ENCODE results near the gene SGPP1.

Gene SGPP1

DNA sequence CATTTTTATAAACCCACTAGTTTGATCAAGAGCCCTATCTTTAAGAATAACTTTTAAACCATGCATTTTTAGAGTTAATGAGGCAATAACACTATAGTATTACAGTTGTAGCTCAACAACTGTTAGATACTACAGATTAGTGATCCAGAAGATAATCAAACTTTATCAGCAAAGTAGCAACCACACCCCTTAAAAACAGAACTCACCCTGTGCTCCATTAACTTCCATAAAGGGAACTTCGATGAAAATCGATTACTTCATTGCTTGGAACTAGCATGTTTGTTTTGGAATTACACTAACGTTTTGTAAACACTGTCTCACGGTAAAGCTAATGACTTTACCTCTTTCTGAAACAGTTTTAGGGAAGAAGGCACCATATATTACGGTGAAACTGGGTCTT lies 1.4 kb downstream of the SGPP1 start:
- DNase-seq (ENCODE audit: low read depth, low spot score): no peak
- no peaks in the 10 kb centered on the region for H3K9me3 ChIP-seq (ENCODE audit: control insufficient read depth, insufficient read depth, low read length)
- no peaks in the 10 kb centered on the region for H3K36me3 ChIP-seq (ENCODE audit: control insufficient read depth, insufficient read depth, low read length)
- peak overlapping the region; percentile 19; the same call in 1 of the 2 replicates for H3K4me3 ChIP-seq (ENCODE audit: low read length)
- H3K4me1 ChIP-seq (ENCODE audit: control insufficient read depth, insufficient read depth, low read length): 0 out of 2 replicates have a peak, but pooled peaks cover 2% of the 10 kb centered on the region
- no CpG with 5 or more reads among the region's 5 CpGs for WGBS (ENCODE audit: insufficient coverage, insufficient read length)
- H3K27me3 ChIP-seq (ENCODE audit: control insufficient read depth, insufficient read depth, low read length): no peaks in the 10 kb centered on the region; the same call in 1 of the 2 replicates
- no peak overlapping the region for H3K27ac ChIP-seq (ENCODE audit: low read length)

- no CpG with 5 or more reads among the region's 8 CpGs for WGBS (ENCODE audit: insufficient coverage, insufficient read length)
These were observed 1.9 kb downstream of the SGPP1 start for GRCh38 chr14:63725786-63726460.

GRCh38 chr14:63717702-63718101 lies 10.2 kb downstream of the SGPP1 start:
- H3K36me3 ChIP-seq (ENCODE audit: control insufficient read depth, insufficient read depth, low read length): no peaks in the 10 kb centered on the region
- no peaks in the 10 kb centered on the region; the same call in 1 of the 2 replicates for H3K9me3 ChIP-seq (ENCODE audit: control insufficient read depth, insufficient read depth, low read length)
- no peak overlapping the region for H3K27ac ChIP-seq (ENCODE audit: low read length)
- WGBS (ENCODE audit: insufficient coverage, insufficient read length): no CpG with 5 or more reads among the region's 2 CpGs
- no peak overlapping the region for H3K4me3 ChIP-seq (ENCODE audit: low read length)
- no peaks in the 10 kb centered on the region for H3K4me1 ChIP-seq (ENCODE audit: control insufficient read depth, insufficient read depth, low read length)
- H3K27me3 ChIP-seq (ENCODE audit: control insufficient read depth, insufficient read depth, low read length): no peaks in the 10 kb centered on the region
- no peak for DNase-seq (ENCODE audit: low read depth, low spot score)

More at GRCh38 chr14:63725786-63726460, 1.9 kb downstream of the SGPP1 start:
- H3K4me1 ChIP-seq (ENCODE audit: control insufficient read depth, insufficient read depth, low read length): 0 out of 2 replicates have a peak, but pooled peaks cover 2% of the 10 kb centered on the region
- no peak for DNase-seq (ENCODE audit: low read depth, low spot score)
- H3K27me3 ChIP-seq (ENCODE audit: control insufficient read depth, insufficient read depth, low read length): no peaks in the 10 kb centered on the region; the same call in 1 of the 2 replicates
- H3K36me3 ChIP-seq (ENCODE audit: control insufficient read depth, insufficient read depth, low read length): no peaks in the 10 kb centered on the region
- no peak overlapping the region for H3K4me3 ChIP-seq (ENCODE audit: low read length)
- no peak overlapping the region for H3K27ac ChIP-seq (ENCODE audit: low read length)
- no peaks in the 10 kb centered on the region for H3K9me3 ChIP-seq (ENCODE audit: control insufficient read depth, insufficient read depth, low read length)

DNA sequence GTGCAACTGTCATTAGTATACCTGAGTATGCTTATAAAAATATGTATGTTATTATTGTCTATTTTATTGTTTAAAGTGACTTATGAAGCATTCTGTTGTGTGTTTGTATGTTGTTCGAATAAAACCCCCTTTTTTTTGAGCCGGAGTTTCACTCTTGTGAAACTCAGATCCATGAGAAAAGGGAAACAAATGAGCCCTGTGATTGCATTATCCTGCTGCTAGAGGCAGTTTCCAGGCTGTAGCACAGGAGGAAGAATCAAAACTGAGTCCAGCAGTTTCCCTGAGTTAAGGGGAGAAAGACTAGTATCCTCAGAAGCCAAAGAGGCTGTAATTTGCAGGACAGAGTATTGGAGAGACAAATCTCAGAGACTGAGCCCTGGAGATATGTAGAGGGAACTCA lies 12.5 kb downstream of the SGPP1 start:
- Histone ChIP-seq H3K27me3 (ENCODE audit: control insufficient read depth, insufficient read depth, low read length) (no peaks in the 10 kb centered on the region), H3K36me3 (ENCODE audit: control insufficient read depth, insufficient read depth, low read length) (no peaks in the 10 kb centered on the region), H3K4me3 (ENCODE audit: low read length) (no peak overlapping the region), H3K4me1 (ENCODE audit: control insufficient read depth, insufficient read depth, low read length) (no peaks in the 10 kb centered on the region), H3K27ac (ENCODE audit: low read length) (no peak overlapping the region), H3K9me3 (ENCODE audit: control insufficient read depth, insufficient read depth, low read length) (no peaks in the 10 kb centered on the region; the same call in 1 of the 2 replicates)
- no peak for DNase-seq (ENCODE audit: low read depth, low spot score)
- WGBS (ENCODE audit: insufficient coverage, insufficient read length): no CpG with 5 or more reads among the region's 2 CpGs

DNA sequence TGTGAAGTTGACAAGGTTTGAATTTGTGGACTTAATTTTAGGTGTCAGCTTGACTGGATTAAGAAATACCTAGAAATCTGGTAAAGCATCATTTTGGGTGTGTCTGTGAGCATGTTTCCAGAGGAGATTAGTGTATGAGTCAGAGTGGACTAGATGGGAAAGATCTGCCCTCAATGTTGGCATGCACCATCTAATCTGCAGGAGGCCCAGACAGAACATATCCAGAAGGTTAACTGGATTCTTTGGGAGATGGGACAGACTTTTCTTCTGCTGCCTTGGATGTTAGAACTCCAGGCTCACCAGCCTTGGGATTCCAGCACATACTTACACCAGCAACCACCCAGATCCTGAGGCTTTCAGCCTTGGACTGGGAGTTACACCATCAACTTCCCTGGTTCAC lies 14.1 kb downstream of the SGPP1 start:
- no peaks in the 10 kb centered on the region for H3K4me1 ChIP-seq (ENCODE audit: control insufficient read depth, insufficient read depth, low read length)
- H3K27me3 ChIP-seq (ENCODE audit: control insufficient read depth, insufficient read depth, low read length): no peaks in the 10 kb centered on the region
- no peak overlapping the region for H3K4me3 ChIP-seq (ENCODE audit: low read length)
- H3K27ac ChIP-seq (ENCODE audit: low read length): no peak overlapping the region
- H3K9me3 ChIP-seq (ENCODE audit: control insufficient read depth, insufficient read depth, low read length): no peaks in the 10 kb centered on the region; the same call in 1 of the 2 replicates
- no peak for DNase-seq (ENCODE audit: low read depth, low spot score)
- no peaks in the 10 kb centered on the region for H3K36me3 ChIP-seq (ENCODE audit: control insufficient read depth, insufficient read depth, low read length)

GRCh38 chr14:63713058-63713457 lies 14.8 kb downstream of the SGPP1 start:
- no CpG with 5 or more reads among the region's 2 CpGs for WGBS (ENCODE audit: insufficient coverage, insufficient read length)

GRCh38 chr14:63712123-63712522 lies 15.7 kb downstream of the SGPP1 start:
- H3K36me3 ChIP-seq (ENCODE audit: control insufficient read depth, insufficient read depth, low read length): no peaks in the 10 kb centered on the region
- no peak for DNase-seq (ENCODE audit: low read depth, low spot score)
- H3K9me3 ChIP-seq (ENCODE audit: control insufficient read depth, insufficient read depth, low read length): no peaks in the 10 kb centered on the region
- H3K4me1 ChIP-seq (ENCODE audit: control insufficient read depth, insufficient read depth, low read length): no peaks in the 10 kb centered on the region
- no peaks in the 10 kb centered on the region for H3K27me3 ChIP-seq (ENCODE audit: control insufficient read depth, insufficient read depth, low read length)
- H3K27ac ChIP-seq (ENCODE audit: low read length): no peak overlapping the region
- H3K4me3 ChIP-seq (ENCODE audit: low read length): no peak overlapping the region

More at GRCh38 chr14:63713058-63713457, 14.8 kb downstream of the SGPP1 start:
- Histone ChIP-seq H3K27me3 (ENCODE audit: control insufficient read depth, insufficient read depth, low read length) (no peaks in the 10 kb centered on the region), H3K9me3 (ENCODE audit: control insufficient read depth, insufficient read depth, low read length) (no peaks in the 10 kb centered on the region; the same call in 1 of the 2 replicates), H3K27ac (ENCODE audit: low read length) (no peak overlapping the region), H3K4me1 (ENCODE audit: control insufficient read depth, insufficient read depth, low read length) (no peaks in the 10 kb centered on the region), H3K36me3 (ENCODE audit: control insufficient read depth, insufficient read depth, low read length) (no peaks in the 10 kb centered on the region), H3K4me3 (ENCODE audit: low read length) (no peak overlapping the region)
- DNase-seq (ENCODE audit: low read depth, low spot score): no peak

DNA sequence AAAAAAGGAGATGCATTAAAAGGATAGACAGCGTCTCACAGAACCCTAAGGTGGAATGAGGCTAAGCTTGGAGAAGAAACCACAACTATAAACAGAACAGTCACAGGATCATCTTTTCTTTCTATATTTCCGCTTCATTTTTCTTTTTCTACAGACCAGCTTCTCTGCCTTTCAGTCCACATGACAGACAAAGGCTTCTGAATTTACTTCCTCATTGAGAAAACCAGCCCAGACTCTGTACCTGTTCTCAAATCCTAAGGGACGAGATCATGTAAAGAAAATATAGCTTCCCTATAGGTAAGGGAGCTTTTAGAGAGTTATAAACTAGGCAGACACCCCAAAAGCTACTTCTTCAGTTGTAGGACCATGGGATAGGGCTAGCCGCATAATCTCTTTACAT lies 17.4 kb downstream of the SGPP1 start:
- no peaks in the 10 kb centered on the region for H3K27me3 ChIP-seq (ENCODE audit: control insufficient read depth, insufficient read depth, low read length)
- no peak for DNase-seq (ENCODE audit: low read depth, low spot score)
- no peaks in the 10 kb centered on the region for H3K9me3 ChIP-seq (ENCODE audit: control insufficient read depth, insufficient read depth, low read length)
- H3K36me3 ChIP-seq (ENCODE audit: control insufficient read depth, insufficient read depth, low read length): no peaks in the 10 kb centered on the region
- H3K4me1 ChIP-seq (ENCODE audit: control insufficient read depth, insufficient read depth, low read length): no peaks in the 10 kb centered on the region
- no peak overlapping the region for H3K27ac ChIP-seq (ENCODE audit: low read length)
- no CpG with 5 or more reads among the region's 4 CpGs for WGBS (ENCODE audit: insufficient coverage, insufficient read length)
- H3K4me3 ChIP-seq (ENCODE audit: low read length): no peak overlapping the region

- WGBS (ENCODE audit: insufficient coverage, insufficient read length): 100% methylated on average over 2 of the region's 2 CpGs
- Histone ChIP-seq H3K36me3 (ENCODE audit: control insufficient read depth, insufficient read depth, low read length) (no peaks in the 10 kb centered on the region), H3K4me1 (ENCODE audit: control insufficient read depth, insufficient read depth, low read length) (no peaks in the 10 kb centered on the region), H3K4me3 (ENCODE audit: low read length) (no peak overlapping the region), H3K9me3 (ENCODE audit: control insufficient read depth, insufficient read depth, low read length) (no peaks in the 10 kb centered on the region), H3K27me3 (ENCODE audit: control insufficient read depth, insufficient read depth, low read length) (no peaks in the 10 kb centered on the region), H3K27ac (ENCODE audit: low read length) (no peak overlapping the region)
- DNase-seq (ENCODE audit: low read depth, low spot score): no peak
These were observed 18.3 kb downstream of the SGPP1 start for GRCh38 chr14:63709589-63709988.

DNA sequence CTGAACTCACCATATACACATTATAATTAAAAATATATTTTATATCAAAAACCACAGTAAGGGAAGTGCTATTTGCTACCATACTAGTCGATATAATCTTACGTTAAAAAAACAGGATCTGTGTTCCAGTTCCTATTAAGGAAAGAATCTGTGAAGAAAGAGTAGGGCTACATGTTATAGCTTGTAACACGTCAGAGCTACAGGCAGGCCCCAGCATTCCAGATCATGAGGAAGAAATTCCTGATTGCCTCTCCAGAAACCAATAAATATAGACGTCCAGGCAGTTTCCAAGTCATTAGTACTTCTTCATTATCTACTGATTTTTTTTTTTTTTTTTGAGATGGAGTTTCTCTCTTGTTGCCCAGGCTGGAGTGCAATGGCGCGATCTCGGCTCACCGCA lies 20.6 kb downstream of the SGPP1 start:
- DNase-seq (ENCODE audit: low read depth, low spot score): no peak
- H3K4me1 ChIP-seq (ENCODE audit: control insufficient read depth, insufficient read depth, low read length): no peaks in the 10 kb centered on the region
- whole genome bisulfite sequencing (ENCODE audit: insufficient coverage, insufficient read length): no CpG with 5 or more reads among the region's 8 CpGs
- H3K9me3 ChIP-seq (ENCODE audit: control insufficient read depth, insufficient read depth, low read length): no peaks in the 10 kb centered on the region
- H3K27ac ChIP-seq (ENCODE audit: low read length): no peak overlapping the region
- no peak overlapping the region for H3K4me3 ChIP-seq (ENCODE audit: low read length)
- H3K36me3 ChIP-seq (ENCODE audit: control insufficient read depth, insufficient read depth, low read length): no peaks in the 10 kb centered on the region
- no peaks in the 10 kb centered on the region for H3K27me3 ChIP-seq (ENCODE audit: control insufficient read depth, insufficient read depth, low read length)

GRCh38 chr14:63705561-63706070 lies 22.2 kb downstream of the SGPP1 start:
- H3K27ac ChIP-seq (ENCODE audit: low read length): no peak overlapping the region
- H3K4me1 ChIP-seq (ENCODE audit: control insufficient read depth, insufficient read depth, low read length): no peaks in the 10 kb centered on the region

More at GRCh38 chr14:63705561-63706070, 22.2 kb downstream of the SGPP1 start:
- DNase-seq (ENCODE audit: low read depth, low spot score): no peak
- Histone ChIP-seq H3K9me3 (ENCODE audit: control insufficient read depth, insufficient read depth, low read length) (no peaks in the 10 kb centered on the region), H3K4me3 (ENCODE audit: low read length) (no peak overlapping the region), H3K27me3 (ENCODE audit: control insufficient read depth, insufficient read depth, low read length) (no peaks in the 10 kb centered on the region), H3K36me3 (ENCODE audit: control insufficient read depth, insufficient read depth, low read length) (no peaks in the 10 kb centered on the region)
- WGBS (ENCODE audit: insufficient coverage, insufficient read length): 100% methylated on average over 1 of the region's 4 CpGs

Data from iPS DF 6.9 (cell line).